GM12801 (cell line): Measurements from ENCODE around the gene TUB.

ENCODE experiments used
- CTCF ChIP-seq: IDR thresholded peaks from one replicate; pipeline ENCODE4 v1.5.1; 2011; ENCODE audit warnings: control low read depth; ENCODE audit not compliant: insufficient read length; ENCODE audit errors: extremely low read depth

Gene TUB

GRCh38 chr11:8100158-8100557 is 19.1 kb downstream of the TUB start:
- TF ChIP-seq CTCF, result no peak

GRCh38 chr11:8100605-8101004 is 19.6 kb downstream of the TUB start:
- TF ChIP-seq CTCF, result no peak

GRCh38 chr11:8101421-8101820 is 20.4 kb downstream of the TUB start:
- TF ChIP-seq CTCF, result no peak

- TF ChIP-seq CTCF, result no peak
Observed at GRCh38 chr11:8102296-8102915, 21.4 kb downstream of the TUB start.

- no peak for TF ChIP-seq CTCF
Observed at GRCh38 chr11:8102965-8103364, 22.0 kb downstream of the TUB start.

- no peak for TF ChIP-seq CTCF
Observed at GRCh38 chr11:8103909-8104308, 22.9 kb downstream of the TUB start.

GRCh38 chr11:8105133-8105532 is 24.1 kb downstream of the TUB start:
- TF ChIP-seq CTCF, result no peak

GRCh38 chr11:8105666-8106065 is 24.7 kb downstream of the TUB start:
- no peak for TF ChIP-seq CTCF
